Loucy (cell line): ENCODE data around the gene MKLN1.

Experiments
- H2AFZ ChIP-seq: fragments of 200-600 bp; sonication (generic); 2 replicates; pipeline ENCODE4 v1.6.0; 2016; ENCODE audit warnings: antibody characterized with exemption, mild to moderate bottlenecking, low read length, moderate library complexity
- H3F3A ChIP-seq: fragments of 200-600 bp; 2 replicates; pipeline ENCODE4 v1.6.0; 2016; ENCODE audit warnings: antibody characterized with exemption, low read depth, mild to moderate bottlenecking
- H3K27me3 ChIP-seq: fragments of 200-600 bp; sonication (generic); 2 replicates; pipeline ENCODE4 v1.6.1; 2014; ENCODE audit warnings: low read length, mild to moderate bottlenecking; ENCODE audit not compliant: insufficient read depth, poor library complexity, severe bottlenecking
- H3K36me3 ChIP-seq: fragments of 200-600 bp; sonication (generic); 2 replicates; pipeline ENCODE4 v1.6.1; 2016; ENCODE audit warnings: low read length; ENCODE audit not compliant: insufficient read depth
- H3K4me1 ChIP-seq: fragments of 200-600 bp; sonication (generic); 2 replicates; pipeline ENCODE4 v1.5.1; 2014; ENCODE audit warnings: low read length, mild to moderate bottlenecking; ENCODE audit not compliant: insufficient read depth, poor library complexity, severe bottlenecking
- H3K4me2 ChIP-seq: fragments of 200-600 bp; sonication (generic); 2 replicates; pipeline ENCODE4 v1.6.0; 2014; ENCODE audit warnings: antibody characterized with exemption, low read length, low read depth, mild to moderate bottlenecking; ENCODE audit not compliant: poor library complexity, severe bottlenecking
- H3K4me3 ChIP-seq: fragments of 200-600 bp; sonication (generic); 2 replicates; pipeline ENCODE4 v1.5.1; 2014; ENCODE audit warnings: low read length, mild to moderate bottlenecking, mixed read lengths; ENCODE audit not compliant: poor library complexity, severe bottlenecking
- H3K79me2 ChIP-seq: fragments of 200-600 bp; sonication (generic); 2 replicates; pipeline ENCODE4 v1.6.1; 2014; ENCODE audit warnings: low read length; ENCODE audit not compliant: insufficient read depth
- H3K9ac ChIP-seq: fragments of 200-600 bp; sonication (generic); 2 replicates; pipeline ENCODE4 v1.6.0; 2014; ENCODE audit warnings: mild to moderate bottlenecking, low read depth, low read length, moderate library complexity; ENCODE audit not compliant: poor library complexity, severe bottlenecking
- H3K9me2 ChIP-seq: fragments of 200-600 bp; sonication (generic); replicated peaks from 2 replicates; pipeline ENCODE4 v1.6.1; 2016; ENCODE audit warnings: low read depth, low read length, mixed read lengths
- H3K9me3 ChIP-seq: fragments of 200-600 bp; sonication (generic); 2 replicates; pipeline ENCODE4 v1.6.1; 2014; ENCODE audit warnings: mild to moderate bottlenecking, antibody characterized with exemption, low read length, low read depth; ENCODE audit not compliant: insufficient read depth
- H4K20me1 ChIP-seq: fragments of 200-600 bp; sonication (generic); 2 replicates; pipeline ENCODE4 v1.6.0; 2014; ENCODE audit warnings: antibody characterized with exemption, low read length, mild to moderate bottlenecking; ENCODE audit not compliant: insufficient read depth, poor library complexity, severe bottlenecking
- CTCF ChIP-seq: fragments of 200-600 bp; sonication (generic); conservative IDR thresholded peaks from 2 replicates; pipeline ENCODE4 v1.5.1; 2014; ENCODE audit warnings: mild to moderate bottlenecking, antibody characterized with exemption, low read length
- EZH2phosphoT487 ChIP-seq: fragments of 200-600 bp; IDR thresholded peaks from 2 replicates; pipeline ENCODE4 v1.6.1; 2018; ENCODE audit warnings: antibody characterized with exemption, mild to moderate bottlenecking, moderate library complexity, borderline replicate concordance

The MKLN1 gene

DNA sequence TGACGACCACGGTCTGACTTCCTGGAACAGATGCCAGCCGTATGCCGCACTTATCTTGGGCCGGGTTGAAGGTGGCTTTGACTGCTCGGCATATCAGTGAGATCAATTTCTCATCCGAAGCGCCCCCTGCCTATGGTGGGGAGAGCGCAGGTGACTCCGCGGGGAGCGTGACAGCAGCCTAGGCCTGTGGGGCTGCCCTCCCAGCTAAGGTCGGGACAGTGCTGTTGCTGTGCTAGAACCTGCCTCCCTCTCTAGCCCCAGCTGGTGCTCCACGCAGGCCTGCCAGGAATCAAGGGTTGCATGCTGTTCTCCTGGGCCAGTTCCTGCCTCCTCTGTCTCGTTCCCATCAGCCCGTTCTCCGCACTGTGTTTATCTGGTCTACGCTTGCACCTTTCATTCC is 178.9 kb downstream of the MKLN1 start:
- Histone ChIP-seq H3K36me3 (no peaks in the 10 kb centered on the region), H3K4me1 (peaks cover 17% of the 10 kb centered on the region), H3F3A (no peaks in the 10 kb centered on the region)

DNA sequence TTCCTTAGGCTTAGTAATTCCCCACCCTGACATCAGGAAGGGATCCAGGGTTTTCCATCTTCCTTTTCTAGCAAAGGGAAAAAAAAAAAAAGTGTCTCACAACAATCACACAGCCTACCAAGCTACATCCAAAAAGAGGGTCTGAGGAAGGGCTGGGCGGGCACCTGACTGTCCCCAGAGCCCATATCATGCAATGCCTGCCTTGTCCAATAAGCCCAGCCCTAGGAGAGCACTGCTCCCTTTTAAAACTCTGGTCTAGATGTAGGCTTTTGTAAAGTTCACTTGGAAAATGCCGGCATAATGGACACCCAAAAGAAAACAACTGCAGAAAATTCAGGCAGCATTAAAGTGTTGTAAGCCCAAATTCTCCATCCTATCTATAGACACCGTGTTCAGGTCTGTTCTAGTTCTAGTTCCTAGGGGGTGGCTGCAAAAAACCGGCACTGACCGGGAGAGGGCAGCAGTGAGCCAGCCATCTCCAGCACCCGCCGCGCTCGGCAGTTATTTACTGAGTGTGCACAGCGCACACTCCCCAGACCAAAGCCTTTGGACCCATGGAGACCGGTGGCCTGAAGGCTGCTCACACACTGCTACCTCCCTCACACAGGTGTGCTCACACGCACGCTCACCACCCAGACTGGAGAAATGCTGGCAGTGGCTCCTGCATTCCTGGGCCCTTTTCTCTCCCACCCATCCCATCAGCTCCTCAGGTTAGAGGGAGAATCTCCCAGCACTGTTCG is 180.1 kb downstream of the MKLN1 start:
- H3K79me2 ChIP-seq = no peaks in the 10 kb centered on the region
- no peak overlapping the region for H2AFZ ChIP-seq
- H3K4me2 ChIP-seq = no peak overlapping the region
- no peak overlapping the region for H3K9ac ChIP-seq
- no peaks in the 10 kb centered on the region for H3K36me3 ChIP-seq
- H3K4me3 ChIP-seq = no peak overlapping the region
- H3K9me2 ChIP-seq = no peaks in the 10 kb centered on the region
- H3F3A ChIP-seq = no peaks in the 10 kb centered on the region
- H3K27me3 ChIP-seq = no peaks in the 10 kb centered on the region
- peaks cover 5% of the 10 kb centered on the region for H3K4me1 ChIP-seq
- TF ChIP-seq EZH2phosphoT487 (no peak), CTCF (peak; percentile 83)
- no peaks in the 10 kb centered on the region for H3K9me3 ChIP-seq
- H4K20me1 ChIP-seq = no peaks in the 10 kb centered on the region

More for the DNA sequence above, 178.9 kb downstream of the MKLN1 start:
- Histone ChIP-seq H3K27me3 (no peaks in the 10 kb centered on the region), H3K4me3 (no peak overlapping the region), H3K9ac (no peak overlapping the region), H3K4me2 (no peak overlapping the region), H3K9me3 (no peaks in the 10 kb centered on the region), H3K79me2 (no peaks in the 10 kb centered on the region), H4K20me1 (no peaks in the 10 kb centered on the region), H2AFZ (no peak overlapping the region), H3K9me2 (no peaks in the 10 kb centered on the region)
- TF ChIP-seq CTCF = no peak
- TF ChIP-seq EZH2phosphoT487 = no peak

DNA sequence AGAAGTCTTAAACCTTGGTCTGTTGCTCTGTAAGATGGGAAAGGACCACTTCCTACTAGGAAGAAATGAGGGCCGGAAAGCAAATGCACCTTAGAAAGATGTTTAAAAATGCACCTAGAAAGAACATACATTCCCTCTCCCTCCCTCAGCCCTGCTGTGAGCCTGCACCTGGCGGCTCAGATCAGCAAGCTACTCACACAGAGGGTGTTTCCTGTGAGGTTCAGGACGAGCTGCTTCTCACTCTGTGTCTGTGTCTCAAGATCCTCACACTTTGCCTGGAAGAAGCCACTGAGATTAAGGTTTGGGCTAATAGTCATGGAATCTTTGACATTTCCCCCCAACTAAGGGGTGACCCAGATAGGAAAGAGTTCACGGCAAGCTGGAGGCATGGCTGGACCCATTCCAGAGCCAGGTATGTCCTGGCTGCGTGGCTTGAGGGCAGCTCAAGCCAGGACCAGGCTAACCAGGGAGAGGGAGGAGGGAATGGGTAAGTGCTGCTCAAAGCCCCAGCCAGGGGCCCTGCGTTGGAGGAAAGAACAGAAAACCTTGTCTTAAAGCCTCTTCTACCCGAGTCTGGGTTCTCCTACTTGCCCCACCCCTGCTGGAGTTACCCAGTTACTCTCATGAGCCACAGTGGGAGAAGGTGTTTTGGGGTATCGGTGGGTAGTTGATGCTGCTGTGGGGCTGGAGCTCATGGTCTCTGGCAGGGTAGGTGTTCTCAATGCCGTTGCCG is 181.2 kb downstream of the MKLN1 start:
- no peaks in the 10 kb centered on the region for H4K20me1 ChIP-seq
- no peaks in the 10 kb centered on the region for H3K9me2 ChIP-seq
- H3K4me2 ChIP-seq = no peak overlapping the region
- no peaks in the 10 kb centered on the region for H3K79me2 ChIP-seq
- TF ChIP-seq EZH2phosphoT487 = no peak
- TF ChIP-seq CTCF = no peak
- no peak overlapping the region for H3K4me3 ChIP-seq
- H2AFZ ChIP-seq = no peak overlapping the region
- no peaks in the 10 kb centered on the region for H3F3A ChIP-seq
- no peaks in the 10 kb centered on the region for H3K9me3 ChIP-seq
- H3K36me3 ChIP-seq = no peaks in the 10 kb centered on the region
- H3K27me3 ChIP-seq = no peaks in the 10 kb centered on the region
- H3K9ac ChIP-seq = no peak overlapping the region
- H3K4me1 ChIP-seq = no peaks in the 10 kb centered on the region
